MM.1S (cell line): ENCODE measurements around the gene GCSAM.

Source experiments
- DNase-seq: peaks from one replicate; pipeline ENCODE4 v3.0.0-alpha.2; 2015
- H2AFZ ChIP-seq: fragments of 300-600 bp; sonication (generic); 2 replicates; pipeline ENCODE4 v1.6.0; 2016; ENCODE audit warnings: antibody characterized with exemption, low read length
- H3F3A ChIP-seq: fragments of 300-600 bp; sonication (generic); 2 replicates; pipeline ENCODE4 v1.6.1; 2016; ENCODE audit warnings: mild to moderate bottlenecking, antibody characterized with exemption, low read length, moderate library complexity, mixed read lengths; ENCODE audit not compliant: insufficient read depth
- H3K27ac ChIP-seq: fragments of 300-600 bp; sonication (generic); 2 replicates; pipeline ENCODE4 v1.5.1; 2016; ENCODE audit warnings: mild to moderate bottlenecking, low read length
- H3K27me3 ChIP-seq: fragments of 300-600 bp; sonication (generic); replicated peaks from 2 replicates; pipeline ENCODE4 v1.6.0; 2016; ENCODE audit warnings: low read length; ENCODE audit not compliant: insufficient read depth
- H3K36me3 ChIP-seq: fragments of 300-600 bp; sonication (generic); replicated peaks from 2 replicates; pipeline ENCODE4 v1.6.1; 2016; ENCODE audit warnings: mild to moderate bottlenecking, low read length, mixed read lengths; ENCODE audit not compliant: insufficient read depth
- H3K4me1 ChIP-seq: fragments of 300-600 bp; sonication (generic); 2 replicates; pipeline ENCODE4 v1.6.1; 2016; ENCODE audit warnings: low read length, mixed read lengths
- H3K4me2 ChIP-seq: fragments of 300-600 bp; sonication (generic); 2 replicates; pipeline ENCODE4 v1.6.0; 2016; ENCODE audit warnings: low read depth, low read length
- H3K4me3 ChIP-seq: fragments of 300-600 bp; sonication (generic); 2 replicates; pipeline ENCODE4 v1.5.1; 2016; ENCODE audit warnings: low read length, mixed read lengths
- H3K79me2 ChIP-seq: fragments of 300-600 bp; sonication (generic); 2 replicates; pipeline ENCODE4 v1.6.1; 2016; ENCODE audit warnings: mixed run types, low read length, mixed read lengths
- H3K9ac ChIP-seq: fragments of 300-600 bp; sonication (generic); 2 replicates; pipeline ENCODE4 v1.6.1; 2016; ENCODE audit warnings: low read length, mixed read lengths
- H3K9me2 ChIP-seq: fragments of 300-600 bp; sonication (generic); replicated peaks from 2 replicates; pipeline ENCODE4 v1.6.1; 2016; ENCODE audit warnings: mild to moderate bottlenecking, low read length, mixed read lengths; ENCODE audit not compliant: insufficient read depth
- H3K9me3 ChIP-seq: fragments of 300-600 bp; sonication (generic); replicated peaks from 2 replicates; pipeline ENCODE4 v1.6.1; 2016; ENCODE audit warnings: mild to moderate bottlenecking, low read length, mixed read lengths; ENCODE audit not compliant: insufficient read depth
- H4K20me1 ChIP-seq: fragments of 300-600 bp; sonication (generic); 2 replicates; pipeline ENCODE4 v1.6.1; 2016; ENCODE audit warnings: mild to moderate bottlenecking, low read length, moderate library complexity, mixed read lengths; ENCODE audit not compliant: insufficient read depth
- CTCF ChIP-seq: fragments of 300-600 bp; sonication (generic); IDR thresholded peaks from 2 replicates; pipeline ENCODE4 v1.5.1; 2016; ENCODE audit warnings: antibody characterized with exemption, low read length, mixed read lengths
- EZH2 ChIP-seq: fragments of 300-600 bp; sonication (generic); optimal IDR thresholded peaks from 2 replicates; pipeline ENCODE3; 2017; ENCODE audit warnings: low read depth, mild to moderate bottlenecking, antibody characterized with exemption, low read length, mixed read lengths
- EZH2phosphoT487 ChIP-seq: fragments of 300-600 bp; sonication (generic); IDR thresholded peaks from 2 replicates; pipeline ENCODE4 v1.6.1; 2018; ENCODE audit warnings: antibody characterized with exemption, low read length

The GCSAM gene

GRCh38 chr3:112171144-112171543 lies 38.1 kb upstream of the GCSAM start:
- H3F3A ChIP-seq, result no peaks in the 10 kb centered on the region
- H3K4me1 ChIP-seq, result no peaks in the 10 kb centered on the region
- H3K79me2 ChIP-seq, result no peaks in the 10 kb centered on the region
- no peak for TF ChIP-seq CTCF
- TF ChIP-seq EZH2, result no peak
- TF ChIP-seq EZH2phosphoT487, result no peak
- H3K9me3 ChIP-seq, result no peaks in the 10 kb centered on the region
- no peak overlapping the region for H3K4me3 ChIP-seq
- H3K9me2 ChIP-seq, result no peaks in the 10 kb centered on the region
- no peaks in the 10 kb centered on the region for H3K27me3 ChIP-seq
- no peak overlapping the region for H3K27ac ChIP-seq
- H4K20me1 ChIP-seq, result no peaks in the 10 kb centered on the region
- no peak overlapping the region for H2AFZ ChIP-seq
- no peak overlapping the region for H3K4me2 ChIP-seq
- H3K36me3 ChIP-seq, result no peaks in the 10 kb centered on the region
- H3K9ac ChIP-seq, result no peak overlapping the region
- no peak for DNase-seq

- Histone ChIP-seq H3K4me3 (no peak overlapping the region), H3K9ac (no peak overlapping the region), H3K4me1 (no peaks in the 10 kb centered on the region), H3K79me2 (no peaks in the 10 kb centered on the region), H3K27me3 (no peaks in the 10 kb centered on the region), H3K4me2 (no peak overlapping the region), H2AFZ (no peak overlapping the region), H3K9me3 (no peaks in the 10 kb centered on the region), H4K20me1 (no peaks in the 10 kb centered on the region), H3K36me3 (no peaks in the 10 kb centered on the region), H3K9me2 (no peaks in the 10 kb centered on the region), H3F3A (no peaks in the 10 kb centered on the region), H3K27ac (no peak overlapping the region)
- DNase-seq, result no peak
- TF ChIP-seq CTCF (no peak), EZH2 (no peak), EZH2phosphoT487 (no peak)
These were observed 37.0 kb upstream of the GCSAM start for GRCh38 chr3:112170046-112170445.

GRCh38 chr3:112167758-112168157 lies 34.7 kb upstream of the GCSAM start:
- no peaks in the 10 kb centered on the region for H3K9me2 ChIP-seq
- H3F3A ChIP-seq, result no peaks in the 10 kb centered on the region
- no peaks in the 10 kb centered on the region for H3K36me3 ChIP-seq
- H3K27ac ChIP-seq, result no peak overlapping the region
- no peak overlapping the region for H3K9ac ChIP-seq
- DNase-seq, result no peak
- no peaks in the 10 kb centered on the region for H3K27me3 ChIP-seq
- H4K20me1 ChIP-seq, result no peaks in the 10 kb centered on the region
- no peak overlapping the region for H3K4me2 ChIP-seq
- H3K4me1 ChIP-seq, result no peaks in the 10 kb centered on the region
- no peaks in the 10 kb centered on the region for H3K79me2 ChIP-seq
- H2AFZ ChIP-seq, result no peak overlapping the region
- no peak for TF ChIP-seq EZH2phosphoT487
- TF ChIP-seq EZH2, result no peak
- no peak for TF ChIP-seq CTCF
- no peak overlapping the region for H3K4me3 ChIP-seq
- H3K9me3 ChIP-seq, result no peaks in the 10 kb centered on the region
